PFSK-1 (cell line): Measurements from ENCODE around the gene NEK2.

Experiments used
- FOXP2 ChIP-seq: optimal IDR thresholded peaks from 2 replicates; pipeline ENCODE3; 2011; ENCODE audit warnings: borderline replicate concordance, control low read depth, inconsistent platforms; ENCODE audit not compliant: insufficient read depth; ENCODE audit errors: extremely low read length, extremely low read depth
- POLR2AphosphoS5 ChIP-seq: IDR thresholded peaks from 2 replicates; pipeline ENCODE4 v1.6.1; 2012; ENCODE audit warnings: low read depth, mild to moderate bottlenecking, control low read depth, low read length, moderate library complexity
- REST ChIP-seq, 2 experiments: IDR thresholded peaks; 2 replicates each; pipeline versions ENCODE4 v1.6.1 to v1.8.0; 2011 to 2012; ENCODE audit warnings: low read depth in 2 of 2, low read length in 2 of 2, control low read depth in 1 of 2, inconsistent platforms in 1 of 2, mild to moderate bottlenecking in 1 of 2, moderate library complexity in 1 of 2; ENCODE audit not compliant: insufficient read depth in 1 of 2
- SIN3A ChIP-seq: IDR thresholded peaks from 2 replicates; pipeline ENCODE4 v1.6.1; 2012; ENCODE audit warnings: mild to moderate bottlenecking, low read length, moderate library complexity, borderline replicate concordance; ENCODE audit not compliant: insufficient read depth
- TAF1 ChIP-seq: IDR thresholded peaks from 2 replicates; pipeline ENCODE4 v1.6.1; 2012; ENCODE audit warnings: low read length, control low read depth, borderline replicate concordance; ENCODE audit not compliant: insufficient read depth

Gene NEK2

DNA sequence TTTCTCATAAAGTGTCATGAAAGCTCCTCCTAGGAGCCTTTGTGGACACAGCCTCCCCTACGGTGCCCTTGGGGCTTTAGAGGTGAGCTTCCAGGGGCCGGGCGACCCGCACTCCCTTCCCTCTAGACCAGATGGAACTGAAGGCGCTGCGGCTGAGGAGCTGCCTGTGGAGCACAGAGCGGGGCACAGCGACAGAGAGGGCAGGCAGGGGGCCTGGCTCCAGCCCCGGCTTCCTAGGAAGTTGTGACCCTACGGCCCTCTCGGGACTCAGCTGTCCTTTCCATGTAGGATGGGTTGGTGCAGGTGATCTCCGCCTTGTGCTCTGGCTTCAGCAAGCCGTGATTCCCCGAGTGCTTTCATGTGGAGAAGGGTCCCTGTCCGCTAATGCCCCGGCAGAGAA is 23.6 kb upstream of the NEK2 start:
- TF ChIP-seq FOXP2 (no peak), POLR2AphosphoS5 (no peak), SIN3A (no peak), TAF1 (no peak), REST (IDR thresholded peaks at IDR 0.05; ENCODE audit: insufficient read depth in 1 of 2, low read depth in 2 of 2, low read length in 2 of 2) (no peak)

DNA sequence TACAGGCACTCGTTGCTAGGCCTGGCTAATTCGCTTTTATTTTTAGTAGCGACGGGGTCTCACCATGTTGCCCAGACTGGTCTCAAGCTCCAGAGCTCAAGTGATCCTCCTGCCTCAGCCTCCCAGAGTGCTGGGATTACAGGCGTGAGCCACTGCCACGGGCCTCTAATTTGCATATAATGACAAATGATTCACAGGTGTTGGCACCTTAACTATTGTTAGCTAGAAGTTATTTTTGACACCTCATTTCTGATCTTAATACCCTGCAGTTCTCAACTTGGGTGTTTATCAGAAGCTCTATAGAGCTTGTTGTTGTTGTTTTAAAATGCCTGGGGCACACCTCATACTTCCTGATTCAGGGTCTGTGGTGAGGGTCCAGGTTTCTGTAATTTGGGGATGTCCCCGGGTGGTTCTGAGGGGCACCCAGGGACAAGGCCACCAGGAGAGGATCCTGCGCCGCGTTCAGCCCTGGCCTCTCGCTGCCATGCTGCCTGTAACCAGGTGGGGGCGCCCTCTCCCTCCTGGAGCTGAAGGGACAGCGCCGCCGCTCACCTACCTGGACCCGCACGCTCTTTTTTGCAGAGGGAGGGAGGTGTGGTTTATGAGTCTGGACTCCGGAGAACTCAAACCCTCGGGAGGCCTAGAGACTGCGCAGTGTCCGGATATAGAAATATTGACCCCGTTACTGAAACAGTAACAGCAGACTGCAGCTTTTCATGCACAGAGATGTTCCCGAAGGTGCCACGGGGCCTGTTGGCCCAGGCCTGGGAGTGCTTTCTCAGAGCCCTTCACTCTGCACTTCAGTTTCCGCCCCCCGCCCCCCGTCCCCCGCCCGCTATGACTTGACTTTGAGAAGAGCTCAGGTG is 23.0 kb upstream of the NEK2 start:
- TF ChIP-seq SIN3A (no peak), POLR2AphosphoS5 (no peak), TAF1 (no peak), FOXP2 (peak; percentile 84), REST (IDR thresholded peaks at IDR 0.05; ENCODE audit: insufficient read depth in 1 of 2, low read depth in 2 of 2, low read length in 2 of 2) (0 out of 4 replicates have a peak, but pooled peaks of 1 of the 2 experiments have one; percentile 39)

GRCh38 chr1:211697356-211697755 is 21.9 kb upstream of the NEK2 start:
- TF ChIP-seq POLR2AphosphoS5, result no peak
- TF ChIP-seq SIN3A, result no peak
- TF ChIP-seq TAF1, result no peak
- no peak for TF ChIP-seq REST (IDR thresholded peaks at IDR 0.05; ENCODE audit: insufficient read depth in 1 of 2, low read depth in 2 of 2, low read length in 2 of 2)
- no peak for TF ChIP-seq FOXP2

GRCh38 chr1:211695135-211695816 is 19.9 kb upstream of the NEK2 start:
- TF ChIP-seq REST (IDR thresholded peaks at IDR 0.05; ENCODE audit: insufficient read depth in 1 of 2, low read depth in 2 of 2, low read length in 2 of 2) (no peak), SIN3A (no peak)
